HG03280 (cell line): ENCODE measurements around the gene MCEMP1.

Experiments
- ATAC-seq: cut with Tn5 transposase; IDR thresholded peaks from one replicate; pipeline ENCODE4 v1.9.1; 2021; ENCODE audit warnings: mild to moderate bottlenecking, moderate library complexity; ENCODE audit not compliant: unreplicated experiment

The MCEMP1 gene

DNA sequence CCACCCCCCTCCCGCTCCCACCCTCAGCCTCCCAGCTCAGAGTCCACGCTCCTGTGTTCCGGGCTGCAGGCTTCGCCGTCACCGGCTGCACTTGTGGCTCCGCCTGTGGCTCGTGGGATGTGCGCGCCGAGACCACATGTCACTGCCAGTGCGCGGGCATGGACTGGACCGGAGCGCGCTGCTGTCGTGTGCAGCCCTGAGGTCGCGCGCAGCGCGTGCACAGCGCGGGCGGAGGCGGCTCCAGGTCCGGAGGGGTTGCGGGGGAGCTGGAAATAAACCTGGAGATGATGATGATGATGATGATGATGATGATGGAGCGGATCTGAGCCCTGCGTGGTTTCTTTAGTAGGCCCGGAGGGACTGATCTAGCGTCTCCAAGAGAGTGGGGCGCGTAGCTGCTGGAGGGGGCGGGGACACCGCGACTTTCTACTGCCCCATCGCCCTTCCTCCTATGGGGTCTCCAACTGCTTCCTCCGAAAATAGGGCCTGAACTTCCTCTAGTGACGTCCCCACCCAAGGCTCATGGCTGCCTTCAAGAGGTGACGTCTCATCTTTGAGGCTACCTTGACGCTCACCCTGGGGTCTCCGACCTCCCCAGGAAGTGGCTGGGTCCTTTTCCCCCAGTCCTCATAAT is 6.6 kb upstream of the MCEMP1 start:
- ATAC-seq: no peak

DNA sequence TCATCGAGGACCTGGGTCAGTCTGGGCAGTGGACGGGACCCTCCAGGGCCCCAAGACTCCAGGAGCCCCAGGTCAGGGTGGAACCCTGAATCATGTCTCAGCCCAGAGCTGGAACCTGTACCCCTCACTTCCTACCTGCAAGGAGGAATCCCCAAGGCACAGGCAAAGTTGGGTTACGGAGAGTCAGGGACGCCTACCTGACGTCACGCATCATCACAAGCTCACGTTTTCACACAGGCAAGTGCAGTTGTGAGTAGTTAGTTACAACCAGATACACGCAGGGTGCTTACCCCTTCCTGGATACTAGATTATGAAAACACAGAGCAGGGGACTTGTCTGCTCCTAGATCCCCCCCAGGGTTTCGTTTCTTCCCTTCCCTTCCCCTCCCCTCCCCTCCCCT is 6.1 kb upstream of the MCEMP1 start:
- ATAC-seq: no peak

DNA sequence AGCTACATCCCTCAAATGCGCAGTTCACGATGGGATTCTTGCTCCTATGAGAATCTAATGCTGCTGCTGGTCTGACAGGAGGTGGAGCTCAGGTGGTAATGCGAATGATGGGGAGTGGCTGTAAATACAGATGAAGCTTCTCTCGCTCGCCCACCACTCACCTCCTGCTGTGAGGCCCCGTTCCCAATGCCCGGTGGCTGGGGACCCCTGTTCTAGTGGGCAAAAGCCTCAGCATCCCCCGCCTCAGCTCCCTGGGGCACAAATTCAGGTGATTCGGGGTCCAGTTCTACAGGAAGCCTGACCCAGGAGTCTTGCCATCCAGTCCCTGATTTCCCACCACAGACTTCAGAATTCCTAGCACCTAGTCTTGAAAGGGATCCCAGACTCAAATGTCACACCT is 4.4 kb upstream of the MCEMP1 start:
- no peak for ATAC-seq

DNA sequence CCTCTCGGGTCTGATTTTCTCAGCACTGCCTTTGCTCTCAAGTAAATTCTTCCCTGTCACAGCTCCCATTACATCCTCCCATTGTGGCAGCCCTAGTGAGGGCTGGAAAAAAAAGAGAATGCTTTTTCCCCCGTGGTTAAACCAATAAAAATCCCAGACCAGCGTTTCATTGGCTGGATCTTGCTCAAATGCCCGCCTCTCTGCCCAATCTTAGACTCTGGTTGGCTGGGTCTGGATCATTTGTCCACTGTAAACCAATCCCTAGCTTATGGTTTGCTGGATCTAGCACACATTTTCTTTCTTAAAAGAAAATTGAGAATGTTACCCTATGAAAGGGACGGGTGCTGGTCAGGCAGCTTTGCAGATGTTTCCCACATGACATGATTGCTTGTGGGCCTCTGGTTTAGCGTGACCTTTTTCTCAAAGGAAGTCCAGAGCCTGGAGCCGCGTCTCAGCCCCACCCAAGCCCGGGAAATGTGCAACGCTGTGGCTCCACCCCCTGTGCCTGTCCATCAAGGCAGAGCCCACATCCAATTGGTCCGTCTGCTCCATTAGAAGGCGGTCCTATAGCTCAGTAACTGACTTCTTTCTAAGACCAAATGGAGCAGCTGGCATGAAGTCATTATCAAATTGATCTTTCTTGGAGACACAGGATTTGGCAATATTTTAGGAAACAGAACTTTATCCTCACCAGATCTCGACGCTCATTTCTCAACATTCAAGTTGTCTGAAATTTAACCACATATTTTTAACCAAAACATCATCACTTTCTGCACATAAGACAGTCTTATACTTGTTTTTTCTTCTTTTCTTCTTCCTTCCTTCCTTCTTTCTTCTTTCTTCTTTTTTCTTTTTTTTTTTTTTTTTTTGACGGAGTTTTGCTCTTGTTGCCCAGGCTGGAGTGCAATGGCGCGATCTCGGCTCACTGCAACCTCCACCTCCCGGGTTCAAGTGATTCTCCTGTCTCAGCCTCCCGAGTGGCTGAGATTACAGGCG is 2.6 kb upstream of the MCEMP1 start:
- no peak for ATAC-seq

DNA sequence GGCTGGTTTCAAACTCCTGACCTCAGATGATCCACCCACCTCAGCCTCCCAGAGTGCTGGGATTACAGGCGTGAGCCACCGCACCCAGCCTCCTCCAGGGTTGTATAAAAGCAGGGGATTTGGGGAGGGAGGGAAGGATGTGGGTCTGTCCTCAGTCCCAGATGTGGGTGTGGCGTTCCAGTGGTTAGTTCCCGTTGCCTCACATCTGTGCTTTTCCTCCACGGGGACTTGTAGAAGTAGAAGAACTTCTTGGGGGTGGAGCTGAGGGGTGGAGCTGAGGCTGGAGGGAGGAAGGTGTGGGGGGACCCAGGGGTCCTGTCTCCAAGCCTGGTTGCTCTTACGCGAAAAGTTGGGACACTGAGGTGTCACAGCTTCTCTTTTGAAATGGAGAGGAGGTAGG is 514 bp upstream of the MCEMP1 start:
- no peak for ATAC-seq

DNA sequence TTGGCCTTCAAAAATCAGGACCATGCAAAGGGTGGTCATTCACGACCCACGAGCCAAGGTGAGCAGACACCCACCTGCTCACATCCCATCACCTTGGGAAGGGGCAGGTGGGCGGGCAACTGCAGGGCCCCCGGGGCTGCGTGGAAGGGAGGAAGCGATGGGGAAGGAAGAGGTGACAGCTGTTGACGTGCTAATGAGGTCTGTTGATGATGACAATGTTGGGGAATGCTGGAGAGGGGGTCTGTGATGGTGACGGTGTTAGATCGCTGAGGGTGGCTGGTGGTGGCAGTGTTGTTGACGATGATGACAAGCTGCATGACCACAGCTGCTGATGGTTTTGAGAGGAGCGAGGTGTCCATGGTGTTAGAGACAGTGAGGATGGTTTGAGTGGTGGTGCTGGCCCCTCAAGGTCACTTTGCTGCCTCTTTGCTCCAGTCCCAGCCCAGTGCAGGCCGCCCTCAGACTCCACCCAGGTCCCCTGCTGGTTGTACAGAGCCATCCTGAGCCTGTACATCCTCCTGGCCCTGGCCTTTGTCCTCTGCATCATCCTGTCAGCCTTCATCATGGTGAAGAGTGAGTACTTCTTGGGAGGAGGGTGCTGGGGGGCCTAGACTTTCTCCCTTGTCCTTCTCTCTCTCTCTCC is 900 bp downstream of the MCEMP1 start:
- no peak for ATAC-seq

DNA sequence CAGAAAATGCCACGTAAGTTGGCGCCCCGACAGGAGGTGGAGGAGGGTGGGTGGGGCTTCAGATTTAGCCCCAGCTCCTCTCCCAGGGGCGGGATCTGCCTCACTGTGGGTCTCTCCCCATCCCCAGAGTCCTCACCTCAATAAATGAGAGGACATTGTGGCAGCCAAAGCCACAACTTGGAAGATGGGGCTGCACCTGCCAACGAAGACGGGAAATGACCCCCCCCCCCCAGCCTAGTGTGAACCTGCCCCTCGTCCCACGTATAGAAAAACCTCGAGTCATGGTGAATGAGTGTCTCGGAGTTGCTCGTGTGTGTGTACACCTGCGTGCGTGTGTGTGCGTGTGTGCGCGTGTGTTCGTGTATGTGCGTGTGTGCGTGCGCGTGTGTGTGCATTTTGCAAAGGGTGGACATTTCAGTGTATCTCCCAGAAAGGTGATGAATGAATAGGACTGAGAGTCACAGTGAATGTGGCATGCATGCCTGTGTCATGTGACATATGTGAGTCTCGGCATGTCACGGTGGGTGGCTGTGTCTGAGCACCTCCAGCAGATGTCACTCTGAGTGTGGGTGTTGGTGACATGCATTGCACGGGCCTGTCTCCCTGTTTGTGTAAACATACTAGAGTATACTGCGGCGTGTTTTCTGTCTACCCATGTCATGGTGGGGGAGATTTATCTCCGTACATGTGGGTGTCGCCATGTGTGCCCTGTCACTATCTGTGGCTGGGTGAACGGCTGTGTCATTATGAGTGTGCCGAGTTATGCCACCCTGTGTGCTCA is 2.3 kb downstream of the MCEMP1 start:
- no peak for ATAC-seq

DNA sequence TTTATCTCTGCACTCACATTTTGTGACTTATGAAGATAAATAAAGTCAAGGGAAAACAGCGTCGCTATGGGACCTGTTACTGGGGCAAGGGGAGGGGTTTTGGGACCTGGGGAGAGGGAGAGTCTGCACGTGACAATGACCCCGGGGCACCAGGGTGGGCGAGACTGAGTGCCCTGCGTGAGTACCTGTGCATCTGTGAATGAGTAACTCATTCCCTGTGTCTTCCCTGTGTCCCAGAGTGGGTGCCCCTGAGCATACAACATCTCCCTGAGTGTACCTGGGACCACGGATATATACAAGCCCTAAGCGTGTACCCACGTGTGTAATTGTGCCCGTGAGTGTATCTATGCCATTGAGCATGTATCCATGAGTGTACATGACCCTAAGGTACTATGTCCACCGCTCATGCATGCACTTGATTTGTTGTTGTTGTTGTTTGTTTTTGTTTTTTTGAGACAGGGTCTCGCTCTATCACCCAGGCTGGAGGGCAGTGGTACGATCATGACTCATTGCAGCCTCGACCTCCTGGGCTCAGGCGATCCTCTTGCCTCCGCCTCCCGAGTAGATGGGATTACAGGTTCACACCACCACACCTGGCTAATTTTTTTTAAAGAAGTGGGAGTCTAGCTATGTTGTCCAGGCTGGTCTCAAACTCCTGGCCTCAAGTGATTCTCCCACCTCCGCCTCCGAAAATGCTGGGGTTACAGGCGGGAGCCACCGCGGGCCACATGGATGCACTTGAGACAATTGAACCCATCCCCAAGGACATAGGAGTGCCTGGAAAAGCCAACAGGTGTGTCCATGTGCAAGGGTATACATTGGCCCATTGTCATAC is 3.1 kb downstream of the MCEMP1 start:
- ATAC-seq: no peak

DNA sequence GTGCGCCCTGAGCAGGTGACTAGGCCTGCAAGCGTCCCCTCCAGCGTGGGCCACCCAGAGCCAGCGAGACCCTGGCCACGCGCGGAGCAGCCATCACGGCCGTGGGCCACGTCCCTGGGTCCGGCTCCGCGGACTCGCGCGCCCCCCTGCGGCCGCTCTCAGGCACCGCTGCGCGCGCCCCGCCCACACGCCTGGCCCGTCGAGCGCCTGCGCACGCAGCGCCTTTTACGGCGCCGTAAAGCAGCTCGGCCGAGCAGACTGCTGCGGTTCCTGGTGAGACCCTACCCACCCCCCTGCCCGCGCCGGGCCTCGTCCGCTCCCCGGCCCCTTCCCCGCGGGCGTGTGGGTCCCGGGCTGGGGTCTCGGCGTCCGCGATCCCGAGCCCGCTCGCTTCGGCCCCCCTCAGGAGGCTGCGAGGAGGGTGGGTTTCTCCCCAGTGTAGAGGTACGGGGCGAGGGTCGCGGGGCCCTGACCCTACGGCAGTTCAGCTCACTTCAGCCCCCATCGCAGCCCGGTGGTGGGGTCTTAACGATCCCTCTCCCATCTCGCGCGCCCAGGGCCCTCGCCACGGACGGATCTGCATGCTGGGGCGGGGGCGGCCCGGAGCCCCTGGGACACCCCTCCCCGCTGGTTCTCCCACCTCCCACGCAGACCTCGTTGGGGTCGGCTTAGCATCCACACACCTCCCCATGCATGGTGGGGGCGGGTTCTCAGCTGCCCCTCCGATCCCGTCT is 3.9 kb downstream of the MCEMP1 start, which contains the start of gene TRAPPC5:
TSS of gene TRAPPC5 (plus strand) at position 228 of the 734 bp plus-strand sequence. CDS start 1,421 bp downstream, outside the sequence.
- ATAC-seq: peak; percentile 64

DNA sequence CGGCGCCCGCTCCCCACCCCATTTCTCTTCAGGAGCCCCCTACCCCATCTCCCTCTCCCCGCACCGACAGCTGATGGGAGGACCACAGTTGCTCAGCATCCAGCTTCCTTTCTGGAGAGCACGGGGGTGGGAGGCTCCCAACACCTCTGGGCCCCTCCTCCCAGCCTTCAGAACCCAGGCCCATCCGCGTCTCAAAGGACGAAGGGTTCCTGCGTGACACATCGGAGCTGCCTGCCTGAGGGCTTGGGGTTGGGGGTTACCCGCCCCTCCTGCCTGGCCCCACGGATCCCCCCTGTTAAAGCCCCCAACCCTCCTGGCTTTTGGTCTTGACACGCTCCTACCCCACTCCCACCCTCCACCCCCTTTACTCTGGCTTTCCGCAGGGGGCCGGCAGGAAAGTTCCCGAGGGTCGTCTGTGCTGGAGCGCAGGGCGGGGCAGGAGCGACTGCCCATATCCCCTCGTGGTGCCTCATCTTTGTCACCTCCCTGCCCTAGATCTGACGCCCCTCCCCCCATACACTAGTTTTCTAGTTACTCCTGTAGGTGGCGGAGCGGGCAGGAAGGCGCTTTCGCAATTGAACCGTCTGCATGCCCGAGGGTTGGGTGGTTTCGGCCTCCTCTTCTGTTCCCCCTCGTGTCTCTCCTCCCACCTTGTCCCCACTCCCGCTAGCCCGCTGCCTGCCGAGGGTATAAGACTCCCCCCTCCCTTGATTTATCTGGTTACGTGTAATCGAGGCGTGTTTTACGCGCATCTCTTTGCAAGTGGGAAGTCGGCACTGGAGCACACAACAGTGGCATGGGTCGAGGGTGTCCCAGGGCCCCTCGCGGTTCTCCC is 4.7 kb downstream of the MCEMP1 start:
- peak; percentile 14 for ATAC-seq

DNA sequence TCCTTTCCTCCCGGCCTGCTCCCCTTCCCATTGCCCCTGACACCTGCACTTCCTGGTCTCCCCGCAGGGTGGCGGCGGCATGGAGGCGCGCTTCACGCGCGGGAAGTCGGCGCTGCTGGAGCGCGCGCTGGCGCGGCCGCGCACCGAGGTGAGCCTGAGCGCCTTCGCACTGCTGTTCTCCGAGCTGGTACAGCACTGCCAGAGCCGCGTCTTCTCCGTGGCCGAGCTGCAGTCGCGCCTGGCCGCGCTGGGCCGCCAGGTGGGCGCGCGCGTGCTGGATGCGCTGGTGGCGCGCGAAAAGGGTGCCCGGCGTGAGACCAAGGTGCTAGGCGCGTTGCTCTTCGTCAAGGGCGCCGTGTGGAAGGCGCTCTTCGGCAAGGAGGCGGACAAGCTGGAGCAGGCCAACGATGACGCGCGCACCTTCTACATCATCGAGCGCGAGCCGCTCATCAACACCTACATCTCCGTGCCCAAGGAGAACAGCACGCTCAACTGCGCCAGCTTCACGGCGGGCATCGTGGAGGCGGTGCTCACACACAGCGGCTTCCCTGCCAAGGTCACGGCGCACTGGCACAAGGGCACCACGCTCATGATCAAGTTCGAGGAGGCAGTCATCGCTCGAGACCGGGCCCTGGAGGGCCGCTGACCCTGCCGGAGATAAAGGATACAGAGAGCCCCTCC is 5.4 kb downstream of the MCEMP1 start:
- no peak for ATAC-seq

DNA sequence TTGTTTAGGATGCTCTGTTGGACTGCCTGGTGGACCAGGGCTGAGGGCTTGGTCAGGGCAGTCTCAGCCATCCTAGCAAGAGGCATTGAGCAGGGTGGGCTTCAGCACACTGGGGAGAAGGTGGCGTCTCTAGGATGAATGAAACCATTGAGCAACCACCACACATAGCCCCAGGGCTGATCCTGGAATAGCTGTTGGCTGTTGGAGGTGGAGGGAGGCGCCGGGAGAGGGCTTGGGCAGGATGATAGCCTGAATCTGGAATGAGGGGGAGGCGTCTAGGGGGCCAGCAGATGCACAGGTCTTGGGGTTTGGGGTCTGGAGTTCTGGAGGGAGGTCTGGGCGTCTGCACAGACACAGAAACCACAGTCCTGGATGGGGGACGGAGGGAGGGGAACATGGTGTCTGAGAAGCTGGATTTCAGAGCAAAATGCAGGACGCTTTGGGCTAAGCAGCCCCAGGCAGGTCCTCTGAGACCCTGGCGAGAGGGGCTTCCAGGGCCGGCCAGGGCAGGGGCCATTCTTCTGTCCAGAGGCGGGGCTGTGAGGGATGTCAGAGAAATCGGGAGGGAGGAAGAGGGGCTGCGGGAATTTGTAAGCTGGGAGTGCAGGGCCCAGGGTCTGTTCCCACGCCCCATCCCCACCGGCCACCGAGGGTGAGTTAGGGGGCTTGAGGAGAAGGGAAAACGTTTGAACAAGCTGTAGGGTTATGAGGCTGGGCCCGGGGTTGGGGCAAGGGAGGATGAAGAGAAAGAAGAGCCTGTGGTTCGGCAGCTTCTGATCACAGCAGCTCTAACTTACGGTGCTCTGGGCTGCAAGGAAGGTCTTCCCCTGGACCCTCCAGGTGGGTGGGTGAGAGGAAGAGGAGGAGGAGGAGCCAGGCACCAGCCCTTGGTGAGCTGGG is 8.9 kb downstream of the MCEMP1 start:
- no peak for ATAC-seq

DNA sequence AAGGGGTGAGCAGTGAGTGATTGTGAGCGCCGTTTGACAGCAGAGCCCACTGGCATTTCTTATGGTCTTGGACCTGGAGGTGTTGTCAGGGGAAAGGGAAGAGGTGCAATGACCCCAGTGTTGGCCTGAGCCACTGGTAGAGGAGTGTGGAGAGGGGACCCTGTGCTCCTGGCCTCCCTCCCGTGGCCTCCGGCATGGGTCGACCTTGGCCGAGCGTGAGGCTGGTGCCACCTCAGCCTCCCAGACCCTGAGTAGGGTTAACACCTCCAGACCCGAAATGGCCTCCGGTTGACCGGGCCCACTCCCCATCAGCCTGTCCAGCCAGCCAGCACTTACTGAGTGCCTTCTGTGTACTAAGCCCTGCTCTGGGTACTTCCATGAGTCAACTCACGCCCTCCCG is 10.3 kb downstream of the MCEMP1 start:
- ATAC-seq: no peak

DNA sequence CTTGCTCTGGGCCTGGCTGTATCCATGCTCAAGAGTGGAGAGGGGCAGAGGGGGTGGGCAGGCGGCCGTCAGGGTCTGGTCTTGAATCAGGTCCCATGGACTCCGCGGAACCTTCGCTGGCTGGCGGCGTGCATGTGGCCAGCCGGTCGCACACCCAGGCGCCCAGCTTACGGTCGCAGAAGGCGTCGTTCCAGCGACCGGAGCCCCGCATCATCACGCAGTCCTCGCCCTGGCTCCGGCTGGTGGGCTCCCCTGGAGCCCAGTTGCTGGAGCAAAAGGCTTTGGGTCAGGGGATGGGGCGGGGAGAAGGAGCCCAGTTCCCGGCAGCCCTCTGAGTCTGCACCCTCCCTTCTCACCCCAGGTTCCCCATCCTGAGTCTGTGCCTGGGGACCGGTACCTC is 12.3 kb downstream of the MCEMP1 start:
- no peak for ATAC-seq

DNA sequence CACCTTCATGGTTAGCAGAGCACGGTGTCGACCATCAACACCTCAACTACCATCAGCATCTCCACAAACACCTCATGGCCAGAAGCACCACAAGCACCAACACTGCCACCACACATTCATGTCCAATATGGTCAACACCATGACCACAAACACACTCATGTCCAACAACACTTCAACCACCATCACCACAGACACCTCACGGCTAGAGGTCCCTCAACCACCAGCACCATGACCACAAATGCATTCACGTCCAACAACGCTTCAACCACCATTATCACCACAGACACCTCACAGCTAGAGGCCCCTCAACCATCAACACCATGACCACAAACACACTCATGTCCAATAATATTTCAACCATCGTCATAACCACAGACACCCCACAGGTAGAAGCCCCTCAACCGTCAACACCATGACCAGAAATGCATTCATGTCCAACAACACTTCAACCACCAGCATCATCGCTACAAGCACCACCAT is 13.9 kb downstream of the MCEMP1 start:
- ATAC-seq: no peak

DNA sequence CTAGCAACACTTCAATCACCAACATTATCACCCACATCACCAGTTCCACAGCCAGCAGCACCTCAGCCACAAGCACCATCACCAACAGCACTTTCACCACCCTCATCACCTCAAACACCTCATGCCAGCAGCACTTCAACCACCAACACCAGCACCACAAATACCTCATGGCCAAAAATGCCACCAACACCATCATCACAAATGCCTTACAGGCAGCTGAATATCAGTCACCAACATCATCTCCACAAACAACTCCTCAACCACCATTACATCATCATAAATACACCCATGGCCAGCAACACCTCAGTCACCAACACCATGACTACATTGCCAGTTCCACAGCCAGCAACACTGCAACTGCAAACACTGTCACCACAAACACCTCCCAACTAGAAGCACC is 14.6 kb downstream of the MCEMP1 start:
- ATAC-seq: no peak
